ENCODE results near the gene ALDH16A1. TPM values are rescaled to one million over a fixed set of nuclear protein-coding genes. Genes with fewer than 3 reads are reported as not detected.
A peak's percentile ranks its signal among the peaks of the same experiment; 100 is the strongest.

The ALDH16A1 gene
- total and polyA plus RNA-seq, 2 of the 8 experiments (the other 6 are each of a cell fraction or from before 2014, with no cell fraction given): 30.5 to 34.3 TPM

DNA sequence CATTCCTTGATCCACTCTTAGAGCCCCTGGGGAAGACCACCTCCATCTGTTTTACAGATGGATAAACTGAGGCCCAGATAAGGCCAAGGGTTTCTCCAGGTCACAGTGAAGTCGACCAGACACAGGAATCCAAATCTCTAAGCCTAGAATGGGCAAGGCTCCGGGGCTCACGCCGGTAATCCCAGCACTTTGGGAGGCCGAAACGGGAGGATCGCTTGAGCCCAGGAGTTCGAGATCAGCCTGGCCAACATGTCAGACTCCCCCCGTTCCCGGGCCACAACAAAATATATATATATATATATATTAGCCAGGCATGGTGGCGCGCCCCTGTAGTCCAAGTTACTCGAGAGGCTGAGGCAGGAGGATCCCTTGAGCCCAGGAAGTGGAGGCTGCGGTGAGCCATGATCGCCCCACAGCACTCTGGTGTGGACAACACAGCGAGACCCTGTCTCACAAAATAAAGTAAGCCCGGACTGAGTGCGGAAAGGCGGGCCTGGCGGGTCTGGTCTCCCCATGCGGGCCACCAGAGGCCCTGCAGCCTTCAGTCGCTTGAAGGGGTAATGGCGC is 33.8 kb downstream of the ALDH16A1 start:
- H3K23ac ChIP-seq (ENCODE audit: insufficient read length): no peak overlapping the region
- H3K4ac ChIP-seq (replicated peaks; ENCODE audit: insufficient read length, low read depth, low read length): peak overlapping the region; percentile 66
- H3K27me3 ChIP-seq (replicated peaks in 1 of 4; ENCODE audit: control insufficient read depth in 3 of 4, extremely low read depth in 1 of 4, insufficient read depth in 3 of 4, low read length in 3 of 4): no peaks in the 10 kb centered on the region
- peaks cover 20 to 31% of the 10 kb centered on the region in 2 experiments for H3K79me2 ChIP-seq (ENCODE audit: control insufficient read depth in 1 of 2, insufficient read depth in 2 of 2, low read length in 2 of 2)
- no peak overlapping the region for H2BK15ac ChIP-seq (ENCODE audit: low read length)
- no peak overlapping the region for H3K27ac ChIP-seq (ENCODE audit: low read depth, low read length)
- H4K20me1 ChIP-seq (replicated peaks in 1 of 2; ENCODE audit: control insufficient read depth in 1 of 2, insufficient read depth in 2 of 2, low read length in 2 of 2): peaks cover 15 to 20% of the 10 kb centered on the region in 2 experiments
- no peak overlapping the region for H2AFZ ChIP-seq (ENCODE audit: low read length)
- peak overlapping the region; percentile 6; the same call in 1 of the 2 replicates for H2BK5ac ChIP-seq (ENCODE audit: low read depth, low read length)
- H3K79me1 ChIP-seq (ENCODE audit: low read depth, low read length): peaks cover 2% of the 10 kb centered on the region; the same call in 1 of the 2 replicates
- H3K4me1 ChIP-seq (replicated peaks in 1 of 4; ENCODE audit: control insufficient read depth in 3 of 4, insufficient read depth in 4 of 4, low read length in 3 of 4): peaks cover 0 to 8% (median 2%) of the 10 kb centered on the region in 4 experiments; a peak in 3 of 7 replicates
- POLR2A ChIA-PET (ENCODE audit: partially characterized antibody): interaction anchor here (0.7 to 10.8 kb wide), 9 partner anchors 7 to 147 kb away, joined by 3 to 138 read pairs (median 17); partner anchors contain the start of genes FCGRT, PIH1D1, RCN3 and RPS11
- no peak overlapping the region for H2AK5ac ChIP-seq (ENCODE audit: low read depth, low read length)
- H3K9me3 ChIP-seq (ENCODE audit: insufficient read depth in 2 of 2, low read depth in 1 of 2, low read length in 1 of 2): no peaks in the 10 kb centered on the region
- H3K4me3 ChIP-seq (ENCODE audit: extremely low read depth in 1 of 4, insufficient read depth in 2 of 4, low read depth in 3 of 4, low read length in 4 of 4): no peak overlapping the region; a peak in 1 of 8 replicates
- DNase-seq (ENCODE audit: low read depth in 1 of 2, low spot score in 2 of 2) (no peak), FAIRE-seq (no peak)
- peak overlapping the region; percentile 94 for H4K8ac ChIP-seq (ENCODE audit: extremely low read depth, insufficient read depth, low read length)
- H2BK120ac ChIP-seq (replicated peaks; ENCODE audit: low read depth, low read length): peak overlapping the region; percentile 39
- no peak overlapping the region for H3K18ac ChIP-seq (ENCODE audit: extremely low read depth, low read length)
- WGBS, 2 experiments (ENCODE audit: extremely low coverage in 1 of 2, insufficient coverage in 1 of 2, insufficient read length in 1 of 2, insufficient replicate concordance in 2 of 2, low coverage in 1 of 2, low lambda C conversion rate in 2 of 2, missing lambda C conversion rate in 1 of 2): 67% methylated on average over 23 of the region's 23 CpGs; no CpG with 5 or more reads in 1 of the 2 experiments
- no peak overlapping the region for H3K14ac ChIP-seq (ENCODE audit: insufficient read length)
- no peak for TF ChIP-seq BACH1 (IDR thresholded peaks at IDR 0.05; ENCODE audit: low read length)
- TF ChIP-seq SIN3A (conservative IDR thresholded peaks at IDR 0.05 in 1 of 2, IDR thresholded peaks at IDR 0.05 in 1 of 2; ENCODE audit: low read depth in 1 of 2, low read length in 2 of 2): no peak
- no peak for TF ChIP-seq CEBPB (IDR thresholded peaks at IDR 0.05; ENCODE audit: low read depth, low read length)
- TF ChIP-seq RFX5 (IDR thresholded peaks at IDR 0.05; ENCODE audit: borderline replicate concordance, low read depth, low read length): no peak
- TF ChIP-seq CBX8 (IDR thresholded peaks at IDR 0.05; ENCODE audit: borderline replicate concordance, low read depth, low read length): no peak
- no peak for TF ChIP-seq HDAC2 (IDR thresholded peaks at IDR 0.05; ENCODE audit: borderline replicate concordance in 1 of 2, low read depth in 2 of 2, low read length in 2 of 2)
- peak; percentile 47; the same call in 1 of the 2 replicates for TF ChIP-seq KDM1A (IDR thresholded peaks at IDR 0.05; ENCODE audit: borderline replicate concordance, low read length)
- TF ChIP-seq KDM5A (IDR thresholded peaks at IDR 0.05; ENCODE audit: low read length): no peak
- H3K9ac ChIP-seq (replicated peaks in 1 of 4; ENCODE audit: extremely low read depth in 1 of 4, low read depth in 3 of 4, low read length in 3 of 4): no peak overlapping the region
- CTCF ChIA-PET (ENCODE audit: partially characterized antibody): no interaction called here
- H3K56ac ChIP-seq (replicated peaks; ENCODE audit: insufficient read length, low read depth, low read length): no peak overlapping the region
- H4K91ac ChIP-seq (replicated peaks; ENCODE audit: insufficient read length, low read length): peak overlapping the region; percentile 91
- peak overlapping the region; percentile 47 for H4K5ac ChIP-seq (ENCODE audit: insufficient read length, low read depth, low read length)
- peaks cover 12% of the 10 kb centered on the region for H3K23me2 ChIP-seq (ENCODE audit: low read depth, low read length)
- H2BK20ac ChIP-seq (ENCODE audit: low read length): no peak overlapping the region
- H2BK12ac ChIP-seq (ENCODE audit: low read depth, low read length): no peak overlapping the region
- peaks cover 24 to 37% (median 30%) of the 10 kb centered on the region in 4 experiments for H3K36me3 ChIP-seq (ENCODE audit: control insufficient read depth in 2 of 4, insufficient read depth in 4 of 4, low read length in 3 of 4)
- no peak overlapping the region; a peak in 2 of 4 replicates for H3K4me2 ChIP-seq (ENCODE audit: insufficient read depth in 1 of 2, low read depth in 2 of 2, low read length in 2 of 2)

All from H1 (cell line).